Prostate gland (tissue), 2 donors: ENCODE results near the gene ZNF511. TPM values are rescaled to one million over a fixed set of nuclear protein-coding genes. Genes with fewer than 3 reads are reported as not detected.

Experiments
- DNase-seq: peaks from one replicate; pipeline ENCODE4 v3.0.0-alpha.2; 2019; ENCODE audit warnings: low spot score
- H3K27ac ChIP-seq, 2 donors: fragments of 200-600 bp; sonication (generic); 2 replicates each; pipeline ENCODE4 v1.5.1; 2017 to 2019
- H3K27me3 ChIP-seq: fragments of 200-600 bp; sonication (generic); replicated peaks from 2 replicates; pipeline ENCODE4 v1.5.1; 2019; ENCODE audit not compliant: insufficient read depth
- H3K36me3 ChIP-seq, 2 donors: fragments of 200-600 bp; sonication (generic); 1 replicate in 1 of 2; 2 replicates in 1 of 2; pipeline versions ENCODE4 v1.5.1 to v1.8.1; 2017 to 2019
- H3K4me1 ChIP-seq: fragments of 200-600 bp; sonication (generic); replicated peaks from 2 replicates; pipeline ENCODE4 v1.5.1; 2019
- H3K4me3 ChIP-seq, 2 donors: fragments of 200-600 bp; sonication (generic); 2 replicates each; pipeline ENCODE4 v1.5.1; 2017 to 2019
- H3K9me3 ChIP-seq: fragments of 200-600 bp; sonication (generic); 2 replicates; pipeline ENCODE4 v1.5.1; 2017
- CTCF ChIP-seq, 4 experiments: fragments of 200-600 bp in 2 of 4; fragments of 450-650 bp in 2 of 4; sonication (generic) in 2 of 4; IDR thresholded peaks; 1 replicate in 3 of 4; 2 replicates in 1 of 4; pipeline ENCODE4 v1.5.1; 2016 to 2019; ENCODE audit warnings: antibody characterized with exemption in 4 of 4, mild to moderate bottlenecking in 2 of 4, moderate library complexity in 2 of 4
- POLR2A ChIP-seq: fragments of 450-650 bp; IDR thresholded peaks from one replicate; pipeline ENCODE4 v1.6.1; 2016; ENCODE audit warnings: antibody characterized with exemption, mild to moderate bottlenecking
- POLR2AphosphoS5 ChIP-seq: sonication (generic); formaldehyde crosslinking; IDR thresholded peaks from one replicate; pipeline ENCODE4 v1.6.1; 2017; ENCODE audit warnings: antibody characterized with exemption
- WGBS: methylation state at CpG from one replicate; pipeline ENCODE4 v1.1.5; 2018; 5-methylcytosine and 5-hydroxymethylcytosine counted together
- intact Hi-C: fragments of 100-400 bp; cut with DNase I; formaldehyde crosslinking; loops from one replicate; pipeline ENCODE4 v1.14.2; 2022
- total RNA-seq, 2 donors: library from RNA; depleted of rRNA; stranded (reverse); fragments of >200 nt; gene quantifications; one replicate each; pipeline ENCODE4 v1.1.0, GENCODE V29; 2016

Gene ZNF511
- total RNA-seq, 2 donors from 2014 or later: 52.8 to 57.6 TPM

GRCh38 chr10:133276435-133277201 is 32.1 kb upstream of the ZNF511 start, which contains the start of gene ADAM8:
Gene ADAM8 (minus strand): TSS chr10:133276868. CDS start chr10:133276817, 51 bp downstream.
- peaks cover under 1 to 5% of the 10 kb centered on the region in 2 donors for H3K36me3 ChIP-seq
- H3K4me3 ChIP-seq: peak within 1 kb of the TSS; percentile 4 to 28
- no peaks in the 10 kb centered on the region for H3K9me3 ChIP-seq
- H3K27ac ChIP-seq: peak within 1 kb of the TSS in 1 of 2 donors; percentile 73
- no peak for DNase-seq
- H3K27me3 ChIP-seq: no peaks in the 10 kb centered on the region
- intact Hi-C loops: no loop called here
- TF ChIP-seq POLR2A (peak; percentile 6), POLR2AphosphoS5 (no peak), CTCF (IDR thresholded peaks at IDR 0.05) (no peak)
- H3K4me1 ChIP-seq: peaks cover 6% of the 10 kb centered on the region
- WGBS: 11% methylated on average over 9 of the region's 63 CpGs

GRCh38 chr10:133277277-133277992 is 31.3 kb upstream of the ZNF511 start:
- H3K9me3 ChIP-seq: no peaks in the 10 kb centered on the region
- H3K4me1 ChIP-seq: peaks cover 6% of the 10 kb centered on the region
- H3K27ac ChIP-seq: peak overlapping the region in 1 of 2 donors; percentile 73
- no peaks in the 10 kb centered on the region for H3K27me3 ChIP-seq
- TF ChIP-seq POLR2AphosphoS5 (no peak), POLR2A (no peak), CTCF (IDR thresholded peaks at IDR 0.05) (no peak)
- no peak for DNase-seq
- 68% methylated on average over 25 of the region's 25 CpGs for WGBS
- intact Hi-C loops: no loop called here
- peaks cover 5 to 9% of the 10 kb centered on the region in 2 donors for H3K36me3 ChIP-seq
- no peak overlapping the region for H3K4me3 ChIP-seq

GRCh38 chr10:133277993-133278576 is 30.6 kb upstream of the ZNF511 start:
- peaks cover 6% of the 10 kb centered on the region for H3K4me1 ChIP-seq
- no peaks in the 10 kb centered on the region for H3K9me3 ChIP-seq
- H3K4me3 ChIP-seq: no peak overlapping the region
- H3K27me3 ChIP-seq: no peaks in the 10 kb centered on the region
- 80% methylated on average over 12 of the region's 12 CpGs for WGBS
- intact Hi-C loops: no loop called here
- peaks cover 5 to 16% of the 10 kb centered on the region in 2 donors for H3K36me3 ChIP-seq
- peak overlapping the region; percentile 41 to 73 for H3K27ac ChIP-seq
- TF ChIP-seq CTCF (IDR thresholded peaks at IDR 0.05): no peak
- TF ChIP-seq POLR2AphosphoS5: no peak
- TF ChIP-seq POLR2A: no peak
- no peak for DNase-seq

GRCh38 chr10:133278577-133279265 is 30.0 kb upstream of the ZNF511 start:
- WGBS: 69% methylated on average over 19 of the region's 19 CpGs
- Histone ChIP-seq H3K27me3 (no peaks in the 10 kb centered on the region), H3K9me3 (no peaks in the 10 kb centered on the region), H3K4me1 (peaks cover 6% of the 10 kb centered on the region), H3K4me3 (no peak overlapping the region), H3K36me3 (peaks cover 5 to 21% of the 10 kb centered on the region in 2 donors), H3K27ac (peak overlapping the region; percentile 41 to 73)
- no peak for TF ChIP-seq CTCF (IDR thresholded peaks at IDR 0.05)
- peak; percentile 62 for TF ChIP-seq POLR2AphosphoS5
- peak; percentile 69 for DNase-seq
- intact Hi-C loops: no loop called here
